GM12864 (cell line): ENCODE results near the gene MACROH2A1.

Experiments used
- DNase-seq: peaks from one replicate; pipeline ENCODE4 v3.0.0-alpha.2; 2011; ENCODE audit warnings: low read depth
- H3K4me3 ChIP-seq: 2 replicates; pipeline ENCODE4 v1.5.1; 2011; ENCODE audit warnings: mild to moderate bottlenecking, low read depth, low read length, control low read depth
- CTCF ChIP-seq: IDR thresholded peaks from 2 replicates; pipeline ENCODE4 v1.5.1; 2011; ENCODE audit warnings: low read depth, mild to moderate bottlenecking, moderate library complexity, low read length, control low read depth, inconsistent platforms; ENCODE audit errors: missing control alignments

The MACROH2A1 gene

DNA sequence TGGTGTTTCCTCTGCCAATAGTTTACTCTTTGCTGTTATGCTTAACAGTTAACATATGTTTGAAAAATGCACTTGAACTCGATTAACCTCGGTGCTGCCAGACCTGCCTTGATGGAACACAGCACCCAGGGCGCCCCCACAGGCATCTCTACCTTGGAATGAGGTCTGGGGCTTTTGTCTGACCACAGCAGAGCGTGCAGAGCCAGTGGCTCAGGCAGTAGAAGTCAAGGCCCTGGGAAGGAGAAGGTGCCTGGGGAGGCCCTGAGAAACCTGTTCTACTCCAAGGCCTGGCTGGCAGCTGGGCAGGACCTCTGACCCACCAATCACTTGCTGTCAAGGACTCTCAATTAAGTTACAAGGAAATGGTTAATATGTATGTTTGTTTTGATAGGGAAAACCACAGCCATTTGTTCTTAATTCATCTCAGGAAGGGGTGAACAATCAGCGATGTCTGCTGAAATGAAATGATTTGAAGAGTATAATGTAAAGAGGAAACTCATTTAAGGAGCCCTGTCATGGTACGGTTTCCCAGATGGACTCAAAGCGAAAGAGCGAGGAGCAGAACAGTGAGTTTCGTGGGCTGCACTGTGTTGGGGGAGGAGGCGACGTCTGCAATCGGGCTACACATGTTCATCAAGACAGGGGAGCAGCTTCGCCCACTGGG lies 21.9 kb downstream of the MACROH2A1 start:
- DNase-seq: no peak
- no peak overlapping the region for H3K4me3 ChIP-seq
- no peak for TF ChIP-seq CTCF

GRCh38 chr5:135375040-135375793 lies 23.8 kb downstream of the MACROH2A1 start:
- H3K4me3 ChIP-seq: no peak overlapping the region
- DNase-seq: no peak
- TF ChIP-seq CTCF: no peak

DNA sequence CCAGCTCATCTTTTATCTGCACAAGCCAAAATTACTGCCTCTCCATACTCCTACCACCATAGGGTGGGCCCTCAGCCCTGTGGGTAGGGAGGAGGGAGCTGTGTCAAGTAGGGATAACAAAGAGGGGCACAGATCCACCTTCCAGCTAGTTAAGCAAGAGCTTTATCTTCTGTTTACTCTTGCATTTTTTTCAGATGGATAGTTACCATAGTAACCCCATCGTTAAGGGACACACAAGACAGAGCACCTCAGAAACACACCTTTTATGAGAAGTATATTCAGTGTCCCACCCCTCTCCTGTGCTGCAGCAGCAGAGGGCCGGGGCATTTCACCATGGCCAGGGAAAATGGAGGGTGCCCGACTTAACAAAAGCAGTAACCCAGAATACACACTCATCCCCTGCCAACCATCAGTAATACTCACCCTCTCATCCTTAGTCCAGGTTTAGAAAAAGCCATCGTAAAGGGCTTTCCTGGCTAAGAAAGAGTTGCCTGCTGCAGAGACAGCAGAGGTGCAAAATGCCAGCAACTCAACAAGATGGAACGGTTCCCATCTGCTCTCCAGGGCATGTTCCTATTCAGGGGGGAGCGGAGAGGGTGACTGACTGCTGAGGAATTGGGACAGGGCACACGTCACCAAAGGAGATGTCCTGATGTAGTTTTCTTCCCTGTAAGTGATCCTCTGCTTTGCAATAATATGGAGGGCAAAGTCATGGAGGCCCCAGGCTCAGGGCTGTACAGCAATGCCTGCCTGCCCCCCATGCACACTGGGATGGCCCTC lies 25.1 kb downstream of the MACROH2A1 start:
- TF ChIP-seq CTCF: no peak
- no peak overlapping the region for H3K4me3 ChIP-seq
- DNase-seq: no peak

DNA sequence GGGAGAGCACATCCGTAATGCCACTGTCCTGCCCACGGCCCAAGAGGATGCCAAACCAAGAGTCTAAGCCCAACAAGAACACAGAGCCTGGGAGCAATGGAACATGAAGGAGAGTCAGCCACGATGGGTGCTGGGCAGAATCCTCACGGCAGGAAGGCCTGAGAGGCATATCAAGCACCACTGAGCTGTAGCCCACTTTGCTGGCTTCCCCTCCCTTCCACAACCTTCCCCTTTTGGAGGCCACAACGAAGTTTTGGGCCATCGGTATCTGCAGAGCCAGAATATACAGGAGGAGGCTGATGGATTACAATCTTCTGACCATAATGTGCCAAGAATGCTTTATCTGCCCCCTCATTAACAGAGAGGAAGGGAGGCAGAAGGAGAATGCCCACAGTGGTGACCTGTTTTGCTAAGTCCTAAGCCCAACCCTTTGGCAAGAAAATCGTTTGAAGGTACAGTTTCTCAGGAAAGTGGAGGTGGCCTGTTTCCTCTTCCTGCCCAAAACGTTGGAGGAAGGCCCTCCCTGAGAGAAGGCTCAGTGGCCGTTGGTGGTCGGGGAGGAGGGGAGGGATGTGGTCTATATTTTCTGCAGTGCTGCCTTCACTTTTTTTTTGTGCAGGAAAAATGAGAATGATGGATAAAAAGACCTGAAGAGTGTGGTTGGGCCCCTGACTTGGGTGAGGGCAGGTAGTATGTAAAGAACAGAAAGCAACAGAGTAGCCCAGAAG lies 26.2 kb downstream of the MACROH2A1 start:
- no peak for TF ChIP-seq CTCF
- H3K4me3 ChIP-seq: no peak overlapping the region
- no peak for DNase-seq

- DNase-seq: no peak
- TF ChIP-seq CTCF: no peak
- no peak overlapping the region for H3K4me3 ChIP-seq
Measured at GRCh38 chr5:135371622-135372232, 27.3 kb downstream of the MACROH2A1 start.

- no peak for TF ChIP-seq CTCF
- no peak overlapping the region for H3K4me3 ChIP-seq
- no peak for DNase-seq
Measured at GRCh38 chr5:135369952-135370351, 29.1 kb downstream of the MACROH2A1 start.
